HEK293 (cell line): Measurements from ENCODE around the gene DDX47.

Experiments used
- CTCF ChIA-PET: fragments of 350-600 bp; formaldehyde crosslinking; extraction: SDS; loops from one replicate; lab custom pipeline; 2021; ENCODE audit warnings: antibody characterized with exemption; lab: Yijun Ruan, JAX
- POLR2A ChIA-PET: fragments of 300-600 bp; formaldehyde crosslinking; extraction: SDS; loops from one replicate; lab custom pipeline; 2020; ENCODE audit warnings: antibody characterized with exemption, inconsistent platforms; lab: Yijun Ruan, JAX
- H3K27ac ChIP-seq: fragments of 200-500 bp; sonication (Bioruptor generic); 2 replicates; pipeline ENCODE4 v1.5.1; 2014; ENCODE audit warnings: low read depth, low read length, control low read depth, inconsistent platforms; ENCODE audit errors: extremely low read depth
- H3K36me3 ChIP-seq, 2 experiments: fragments of 200-500 bp in 1 of 2; sonication (Bioruptor generic) in 1 of 2; 1 replicate in 1 of 2; 2 replicates in 1 of 2; pipeline ENCODE4 v1.5.1; 2014 to 2017; ENCODE audit warnings: inconsistent platforms in 2 of 2, low read length in 2 of 2; ENCODE audit not compliant: control insufficient read depth in 2 of 2, insufficient read depth in 1 of 2
- H3K4me1 ChIP-seq: fragments of 200-500 bp; sonication (Bioruptor generic); 2 replicates; pipeline ENCODE4 v1.5.1; 2014; ENCODE audit warnings: mild to moderate bottlenecking, low read length, inconsistent platforms; ENCODE audit not compliant: control insufficient read depth, insufficient read depth
- H3K4me3 ChIP-seq: 2 replicates; pipeline ENCODE4 v1.5.1; 2011; ENCODE audit warnings: low read depth, mild to moderate bottlenecking, control low read depth, low read length, moderate library complexity
- H3K9me3 ChIP-seq: fragments of 200-500 bp; sonication (Bioruptor generic); 2 replicates; pipeline ENCODE4 v1.5.1; 2014; ENCODE audit warnings: low read depth, low read length, inconsistent platforms; ENCODE audit not compliant: control insufficient read depth, insufficient read depth
- GFI1B ChIP-seq: fragments of 450-650 bp; formaldehyde crosslinking; IDR thresholded peaks from 2 replicates; pipeline ENCODE4 v1.5.1; 2016; ENCODE audit warnings: missing biosample characterization, missing genetic modification characterization
- GLI2 ChIP-seq: fragments of 450-650 bp; formaldehyde crosslinking; IDR thresholded peaks from 2 replicates; pipeline ENCODE4; 2017; ENCODE audit warnings: missing biosample characterization, missing genetic modification characterization, low read depth, borderline replicate concordance
- GLIS1 ChIP-seq: fragments of 450-650 bp; formaldehyde crosslinking; IDR thresholded peaks from 2 replicates; pipeline ENCODE4 v1.5.1; 2016; ENCODE audit warnings: missing biosample characterization, missing genetic modification characterization
- KLF1 ChIP-seq: fragments of 450-650 bp; formaldehyde crosslinking; IDR thresholded peaks from 2 replicates; pipeline ENCODE4 v1.5.1; 2016; ENCODE audit warnings: missing biosample characterization, missing genetic modification characterization
- KLF10 ChIP-seq: fragments of 450-650 bp; IDR thresholded peaks from 2 replicates; pipeline ENCODE4 v1.5.1; 2018; ENCODE audit warnings: missing biosample characterization, mild to moderate bottlenecking, missing genetic modification characterization
- PRDM4 ChIP-seq: fragments of 450-650 bp; formaldehyde crosslinking; IDR thresholded peaks from 2 replicates; pipeline ENCODE4 v1.5.1; 2017; ENCODE audit warnings: missing biosample characterization, missing genetic modification characterization
- SCRT2 ChIP-seq: fragments of 450-650 bp; formaldehyde crosslinking; IDR thresholded peaks from 2 replicates; pipeline ENCODE4 v1.5.1; 2016; ENCODE audit warnings: missing biosample characterization, missing genetic modification characterization
- SP3 ChIP-seq: fragments of 450-650 bp; formaldehyde crosslinking; IDR thresholded peaks from 2 replicates; pipeline ENCODE4 v1.5.1; 2016; ENCODE audit warnings: missing biosample characterization, missing genetic modification characterization
- WT1 ChIP-seq: fragments of 450-650 bp; formaldehyde crosslinking; IDR thresholded peaks from 2 replicates; pipeline ENCODE4 v1.5.1; 2016; ENCODE audit warnings: missing biosample characterization, missing genetic modification characterization
- ZBTB1 ChIP-seq: fragments of 450-650 bp; formaldehyde crosslinking; IDR thresholded peaks from 2 replicates; pipeline ENCODE4 v1.5.1; 2016; ENCODE audit warnings: missing biosample characterization, missing genetic modification characterization
- ZBTB49 ChIP-seq: fragments of 450-650 bp; formaldehyde crosslinking; IDR thresholded peaks from 2 replicates; pipeline ENCODE4 v1.5.1; 2016; ENCODE audit warnings: missing biosample characterization, missing genetic modification characterization, low read depth
- ZFP69B ChIP-seq: fragments of 450-650 bp; formaldehyde crosslinking; IDR thresholded peaks from 2 replicates; pipeline ENCODE4 v1.5.1; 2016; ENCODE audit warnings: missing biosample characterization, missing genetic modification characterization
- ZNF10 ChIP-seq: fragments of 450-650 bp; formaldehyde crosslinking; IDR thresholded peaks from 2 replicates; pipeline ENCODE4 v1.5.1; 2017; ENCODE audit warnings: missing biosample characterization, missing genetic modification characterization
- ZNF140 ChIP-seq: fragments of 450-650 bp; formaldehyde crosslinking; IDR thresholded peaks from 2 replicates; pipeline ENCODE4 v1.5.1; 2016; ENCODE audit warnings: missing biosample characterization, missing genetic modification characterization
- ZNF223 ChIP-seq: fragments of 450-650 bp; formaldehyde crosslinking; IDR thresholded peaks from 2 replicates; pipeline ENCODE4 v1.5.1; 2016; ENCODE audit warnings: missing biosample characterization, missing genetic modification characterization
- ZNF239 ChIP-seq: fragments of 450-650 bp; formaldehyde crosslinking; IDR thresholded peaks from 2 replicates; pipeline ENCODE4 v1.5.1; 2016; ENCODE audit warnings: missing biosample characterization, missing genetic modification characterization
- ZNF324 ChIP-seq: fragments of 450-650 bp; formaldehyde crosslinking; IDR thresholded peaks from 2 replicates; pipeline ENCODE4 v1.5.1; 2016; ENCODE audit warnings: missing biosample characterization, missing genetic modification characterization
- ZNF362 ChIP-seq: fragments of 450-650 bp; formaldehyde crosslinking; IDR thresholded peaks from 2 replicates; pipeline ENCODE4 v1.5.1; 2016; ENCODE audit warnings: missing biosample characterization, missing genetic modification characterization
- ZNF391 ChIP-seq: fragments of 450-650 bp; formaldehyde crosslinking; IDR thresholded peaks from 2 replicates; pipeline ENCODE4 v1.5.1; 2016; ENCODE audit warnings: low read depth, missing biosample characterization, missing genetic modification characterization, borderline replicate concordance
- ZNF394 ChIP-seq: fragments of 450-650 bp; formaldehyde crosslinking; IDR thresholded peaks from 2 replicates; pipeline ENCODE4 v1.5.1; 2016; ENCODE audit warnings: missing biosample characterization, missing genetic modification characterization, mild to moderate bottlenecking, moderate library complexity, borderline replicate concordance
- ZNF398 ChIP-seq: fragments of 450-650 bp; formaldehyde crosslinking; IDR thresholded peaks from 2 replicates; pipeline ENCODE4 v1.5.1; 2017; ENCODE audit warnings: missing biosample characterization, missing genetic modification characterization
- ZNF423 ChIP-seq: fragments of 450-650 bp; formaldehyde crosslinking; IDR thresholded peaks from 2 replicates; pipeline ENCODE4 v1.5.1; 2016; ENCODE audit warnings: missing biosample characterization, missing genetic modification characterization
- ZNF501 ChIP-seq: fragments of 450-650 bp; formaldehyde crosslinking; IDR thresholded peaks from 2 replicates; pipeline ENCODE4 v1.5.1; 2016; ENCODE audit warnings: missing biosample characterization, missing genetic modification characterization
- ZNF548 ChIP-seq: fragments of 450-650 bp; formaldehyde crosslinking; IDR thresholded peaks from 2 replicates; pipeline ENCODE4 v1.5.1; 2016; ENCODE audit warnings: missing biosample characterization, missing genetic modification characterization
- ZNF580 ChIP-seq: fragments of 450-650 bp; formaldehyde crosslinking; IDR thresholded peaks from 2 replicates; pipeline ENCODE4 v1.5.1; 2016; ENCODE audit warnings: missing biosample characterization, missing genetic modification characterization
- ZNF585B ChIP-seq: fragments of 450-650 bp; formaldehyde crosslinking; IDR thresholded peaks from 2 replicates; pipeline ENCODE4 v1.5.1; 2016; ENCODE audit warnings: missing biosample characterization, missing genetic modification characterization
- ZNF623 ChIP-seq: fragments of 450-650 bp; formaldehyde crosslinking; IDR thresholded peaks from 2 replicates; pipeline ENCODE4 v1.5.1; 2016; ENCODE audit warnings: missing biosample characterization, missing genetic modification characterization
- ZNF660 ChIP-seq: fragments of 450-650 bp; IDR thresholded peaks from 2 replicates; pipeline ENCODE4 v1.5.1; 2018; ENCODE audit warnings: missing biosample characterization, mild to moderate bottlenecking, missing genetic modification characterization
- ZNF701 ChIP-seq: fragments of 450-650 bp; formaldehyde crosslinking; IDR thresholded peaks from 2 replicates; pipeline ENCODE4 v1.5.1; 2016; ENCODE audit warnings: missing biosample characterization, missing genetic modification characterization
- ZNF843 ChIP-seq: fragments of 450-650 bp; formaldehyde crosslinking; IDR thresholded peaks from 2 replicates; pipeline ENCODE4 v1.5.1; 2016; ENCODE audit warnings: missing biosample characterization, missing genetic modification characterization
- ZSCAN23 ChIP-seq: fragments of 450-650 bp; formaldehyde crosslinking; IDR thresholded peaks from 2 replicates; pipeline ENCODE4 v1.5.1; 2016; ENCODE audit warnings: missing biosample characterization, missing genetic modification characterization

The DDX47 gene

GRCh38 chr12:12839873-12840579 is 26.9 kb downstream of the DDX47 start:
- Histone ChIP-seq H3K4me1 (peaks cover 24% of the 10 kb centered on the region), H3K9me3 (no peaks in the 10 kb centered on the region), H3K27ac (peak overlapping the region; percentile 74; the same call in 1 of the 2 replicates), H3K4me3 (no peak overlapping the region), H3K36me3 (no peaks in the 10 kb centered on the region)
- ChIA-PET CTCF (no interaction called here), POLR2A (interaction anchor here (1.9 kb wide), 1 partner anchor 51 kb away, joined by 10 read pairs; the partner anchor contains the start of gene GPRC5A)
- TF ChIP-seq ZNF423 (tag by site-specific recombination) (peak; percentile 73; the same call in 1 of the 2 replicates), ZNF362 (tag by site-specific recombination) (peak; percentile 34; the same call in 1 of the 2 replicates), ZFP69B (tag by site-specific recombination) (peak; percentile 73), GFI1B (tag by site-specific recombination) (peak; percentile 89), ZNF660 (tag by site-specific recombination) (no peak), PRDM4 (tag by site-specific recombination) (peak; percentile 88), ZNF623 (tag by site-specific recombination) (0 out of 2 replicates have a peak, but pooled peaks have one; percentile 5), ZNF140 (tag by site-specific recombination) (no peak), WT1 (peak; percentile 96), ZNF394 (peak; percentile 54; the same call in 1 of the 2 replicates), ZNF501 (tag by site-specific recombination) (peak; percentile 71; the same call in 1 of the 2 replicates), ZNF548 (tag by site-specific recombination) (no peak), ZNF239 (no peak), ZNF324 (tag by site-specific recombination) (peak; percentile 92), KLF10 (tag by site-specific recombination) (peak; percentile 68), ZNF391 (tag by site-specific recombination) (peak; percentile 92; the same call in 1 of the 2 replicates), ZNF223 (tag by site-specific recombination) (no peak), ZNF585B (no peak), ZBTB49 (peak; percentile 30; the same call in 1 of the 2 replicates), SCRT2 (tag by site-specific recombination) (0 out of 2 replicates have a peak, but pooled peaks have one; percentile 12), ZNF843 (tag by site-specific recombination) (peak; percentile 98), ZSCAN23 (no peak; the same call in 1 of the 2 replicates), GLI2 (tag by site-specific recombination) (peak; percentile 78; the same call in 1 of the 2 replicates), ZNF10 (tag by site-specific recombination) (peak; percentile 92), KLF1 (tag by site-specific recombination) (peak; percentile 73), SP3 (tag by site-specific recombination) (peak; percentile 58), ZNF398 (tag by site-specific recombination) (peak; percentile 65), ZNF701 (tag by site-specific recombination) (no peak), GLIS1 (peak; percentile 93), ZBTB1 (tag by site-specific recombination) (0 out of 2 replicates have a peak, but pooled peaks have one; percentile 49), ZNF580 (tag by site-specific recombination) (peak; percentile 82)
